NCI-H524 treated with DMSO at 0.1 percent for 48 hours (cell line): ENCODE results near the gene KLK15.
"Not testable (repeated sequence)": the region's sequence is repeated elsewhere in the genome, so short reads cannot be mapped to it uniquely, and the experiment has no call there.

Source experiments
- DNase-seq: peaks from one replicate; lab custom pipeline; 2025; lab: John Stamatoyannopoulos, UW

The KLK15 gene

DNA sequence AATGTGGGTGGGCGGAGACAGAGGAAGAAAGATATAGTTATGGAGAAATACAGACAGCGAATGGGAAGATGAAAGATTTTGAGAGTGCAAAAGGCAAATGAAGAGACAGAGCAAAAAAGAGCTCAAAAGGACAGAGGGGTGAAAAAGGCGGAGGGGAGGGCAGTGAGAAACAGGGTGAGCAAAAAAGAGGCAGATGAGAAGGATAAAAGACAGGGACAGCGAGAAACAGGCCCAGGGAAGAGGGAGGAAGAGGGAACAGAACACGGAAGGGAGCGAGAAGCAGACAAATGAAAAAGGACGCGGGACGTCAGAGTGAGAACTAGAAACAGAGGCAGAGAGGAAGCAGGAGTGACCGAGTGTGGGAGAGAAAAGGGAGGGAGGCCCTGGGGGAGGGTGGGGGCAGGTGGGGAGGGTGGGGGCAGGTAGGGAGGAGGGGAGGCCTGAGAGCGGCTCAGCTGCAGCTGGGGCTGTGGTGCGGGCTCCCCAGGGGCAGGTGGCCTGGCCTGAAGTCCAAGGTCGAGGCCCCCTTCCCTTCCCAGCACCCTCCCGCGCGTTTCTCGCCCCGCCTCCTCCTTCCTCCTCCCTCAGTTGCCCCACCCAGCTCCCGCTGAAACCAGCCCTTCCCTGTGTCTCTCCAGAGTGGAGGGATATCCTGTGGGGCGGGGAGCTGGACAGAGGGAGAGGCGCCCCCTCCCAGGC lies 12.7 kb downstream of the KLK15 start:
- DNase-seq, result no peak

DNA sequence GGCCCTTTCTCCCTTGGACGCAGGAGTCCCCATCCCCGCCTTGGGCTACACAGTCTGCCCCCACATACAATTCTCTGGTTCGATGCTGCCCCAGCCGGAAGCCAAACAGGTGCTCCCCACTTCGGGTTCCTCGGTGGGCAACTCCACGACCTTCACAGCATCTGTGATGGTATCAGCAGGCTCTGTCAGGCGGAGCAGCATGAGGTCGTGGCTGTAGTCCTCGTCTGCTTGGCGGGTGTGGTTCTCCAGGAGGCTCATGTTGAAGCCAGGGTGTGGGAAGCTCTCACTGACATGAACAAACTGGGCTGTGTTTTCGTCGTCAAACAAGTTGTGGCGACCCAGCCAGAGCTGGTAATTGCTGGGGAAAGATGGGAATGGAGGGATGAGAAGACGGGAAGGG lies 13.3 kb downstream of the KLK15 start:
- DNase-seq, result no peak

DNA sequence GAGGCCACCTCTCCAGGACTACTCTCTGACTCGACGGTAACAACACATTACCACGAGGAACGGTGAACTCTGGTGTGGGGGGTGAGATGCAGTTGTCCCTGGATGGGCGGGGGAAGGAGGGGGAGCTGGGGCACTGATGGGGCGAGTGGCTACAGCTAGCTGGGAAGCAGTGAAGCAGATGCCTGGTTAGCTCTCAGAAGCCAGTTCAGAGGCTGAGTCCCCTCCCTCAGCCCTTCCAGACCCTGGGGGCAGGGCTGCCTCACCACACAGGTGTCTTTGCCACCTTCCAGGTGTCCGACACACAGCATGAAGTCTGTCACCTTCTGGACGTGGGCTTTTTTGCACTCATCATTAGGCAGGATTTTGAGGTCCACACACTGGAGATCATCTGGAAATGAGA lies 13.7 kb downstream of the KLK15 start:
- DNase-seq, result no peak

DNA sequence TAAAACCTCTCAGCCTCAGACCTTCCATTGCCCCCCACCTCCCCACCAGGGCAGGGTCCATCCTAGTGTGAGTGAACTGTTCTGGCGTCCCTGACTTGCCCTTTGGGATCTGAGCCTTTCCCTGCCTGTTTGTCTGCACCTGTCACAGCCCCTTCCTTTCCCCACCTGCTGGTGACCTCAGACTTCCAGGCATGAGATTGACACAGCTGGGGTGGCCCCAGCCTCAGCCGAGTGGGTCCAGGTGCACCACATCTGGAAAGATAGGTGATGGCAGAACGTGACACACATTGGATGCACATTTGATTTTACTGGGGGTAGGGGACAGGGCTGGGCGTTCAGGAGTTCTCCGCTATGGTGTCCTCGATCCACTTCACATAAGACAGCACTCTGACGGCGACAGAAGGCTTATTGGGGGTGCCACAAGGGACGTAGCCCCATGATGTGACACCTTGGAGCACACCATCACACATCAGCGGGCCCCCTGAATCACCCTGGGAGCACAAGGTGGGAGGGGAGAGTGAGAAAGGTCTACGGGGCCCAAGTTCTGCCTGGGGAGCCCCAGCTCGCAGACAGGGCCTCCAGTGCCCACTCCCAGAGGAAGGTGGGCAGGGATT lies 14.4 kb downstream of the KLK15 start:
- no peak for DNase-seq

DNA sequence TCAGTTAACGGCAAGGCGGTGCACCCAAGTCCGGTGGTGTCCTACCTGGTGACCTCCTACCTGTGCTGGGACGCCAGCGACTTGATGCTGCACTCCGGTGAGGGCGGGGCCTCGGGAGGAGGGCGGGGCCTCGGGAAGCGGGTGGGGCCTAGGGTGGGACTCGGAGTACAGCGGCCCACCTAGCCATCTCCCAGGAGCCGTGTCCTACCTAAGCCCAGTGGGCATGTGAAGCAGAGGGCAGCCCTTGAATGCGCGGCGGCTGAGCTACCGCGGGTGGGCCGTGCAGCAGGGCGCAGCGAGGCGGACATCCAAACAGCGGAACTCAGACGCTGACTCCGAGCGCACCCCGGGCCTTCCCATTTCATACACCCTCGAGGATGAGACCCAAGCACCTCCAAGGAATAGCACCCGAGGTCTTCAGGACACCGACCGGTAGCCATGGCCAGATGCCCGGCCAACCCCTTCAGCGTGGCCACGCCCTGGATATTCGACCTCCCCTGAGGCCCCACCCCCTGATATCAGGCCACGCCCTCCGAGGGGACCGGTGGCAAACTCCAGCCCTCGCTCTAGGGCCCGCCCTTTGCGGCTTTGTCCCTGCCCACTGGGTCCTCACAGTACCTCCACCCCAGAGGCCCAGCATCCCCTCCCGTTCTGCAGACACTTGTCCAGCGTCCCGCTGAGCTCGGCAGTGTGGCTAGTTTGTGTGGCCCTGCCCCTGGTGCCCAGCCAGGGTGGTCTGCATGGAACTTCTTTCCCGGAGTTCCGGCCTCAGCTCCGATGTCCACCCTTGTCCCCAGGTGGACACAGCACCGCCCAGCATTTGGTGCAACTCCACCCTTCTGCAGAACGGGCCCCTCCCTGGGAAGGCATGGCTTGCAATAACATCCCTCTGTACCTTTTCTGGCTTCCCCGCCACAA lies 15.2 kb downstream of the KLK15 start:
- DNase-seq, result no peak

DNA sequence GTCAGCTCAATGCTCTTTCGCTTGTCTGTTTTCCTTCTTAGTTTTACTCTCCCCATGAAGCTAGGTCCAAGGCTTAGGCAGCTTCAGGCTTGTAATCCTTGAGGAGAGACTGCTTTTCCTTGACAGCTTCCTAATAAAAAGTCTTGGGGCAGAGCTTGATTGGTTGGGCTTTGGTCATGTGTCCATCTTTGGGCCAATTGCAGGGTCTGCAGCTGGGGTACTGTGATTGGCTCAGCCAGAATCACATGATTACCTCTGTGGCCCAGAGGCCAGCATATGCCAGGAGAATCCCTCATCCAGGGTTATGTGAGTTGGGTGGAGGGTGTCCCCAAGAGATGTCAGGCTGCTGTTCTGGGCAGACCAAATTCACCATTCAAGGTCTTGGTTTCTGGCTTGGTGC lies 17.9 kb downstream of the KLK15 start:
- DNase-seq, result no peak

DNA sequence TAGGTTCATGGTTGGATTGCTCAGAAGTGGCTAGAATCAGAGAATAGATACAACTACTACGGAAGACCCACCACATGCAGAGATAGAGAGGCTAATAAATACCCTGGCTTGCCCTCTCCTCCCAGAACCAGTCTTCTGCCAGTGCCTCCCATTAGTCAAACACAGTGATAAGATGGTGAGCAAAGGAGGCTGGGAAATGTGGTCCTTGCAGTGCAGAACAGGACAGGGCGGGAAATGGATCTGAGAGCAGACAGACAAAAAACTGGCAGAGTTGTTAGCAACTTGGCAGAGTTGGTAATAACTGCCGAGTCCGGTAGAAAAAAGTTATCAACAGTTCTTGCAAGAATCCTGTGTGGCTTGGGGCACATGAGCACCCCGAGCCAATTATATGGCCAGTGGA lies 18.5 kb downstream of the KLK15 start:
- no peak for DNase-seq

DNA sequence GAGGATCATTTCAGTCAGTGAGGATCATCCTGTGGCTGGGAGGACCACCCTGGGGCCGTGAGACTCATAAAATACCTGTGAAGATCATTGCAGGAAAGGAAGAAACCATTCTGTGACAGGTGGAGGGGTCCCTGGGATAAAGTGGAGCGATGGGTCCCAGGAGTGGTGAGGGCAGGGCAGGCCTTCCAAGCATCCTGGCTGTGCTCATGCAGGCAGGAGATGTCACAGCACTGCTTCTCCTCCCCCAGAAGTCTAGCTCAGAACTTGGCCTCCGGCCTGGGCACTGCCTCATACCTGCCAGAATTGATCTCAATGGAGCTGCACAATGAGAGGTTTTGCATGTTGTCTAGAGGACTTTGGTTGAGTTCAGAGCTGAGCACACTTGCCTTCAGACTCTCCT lies 20.9 kb downstream of the KLK15 start:
- no peak for DNase-seq

DNA sequence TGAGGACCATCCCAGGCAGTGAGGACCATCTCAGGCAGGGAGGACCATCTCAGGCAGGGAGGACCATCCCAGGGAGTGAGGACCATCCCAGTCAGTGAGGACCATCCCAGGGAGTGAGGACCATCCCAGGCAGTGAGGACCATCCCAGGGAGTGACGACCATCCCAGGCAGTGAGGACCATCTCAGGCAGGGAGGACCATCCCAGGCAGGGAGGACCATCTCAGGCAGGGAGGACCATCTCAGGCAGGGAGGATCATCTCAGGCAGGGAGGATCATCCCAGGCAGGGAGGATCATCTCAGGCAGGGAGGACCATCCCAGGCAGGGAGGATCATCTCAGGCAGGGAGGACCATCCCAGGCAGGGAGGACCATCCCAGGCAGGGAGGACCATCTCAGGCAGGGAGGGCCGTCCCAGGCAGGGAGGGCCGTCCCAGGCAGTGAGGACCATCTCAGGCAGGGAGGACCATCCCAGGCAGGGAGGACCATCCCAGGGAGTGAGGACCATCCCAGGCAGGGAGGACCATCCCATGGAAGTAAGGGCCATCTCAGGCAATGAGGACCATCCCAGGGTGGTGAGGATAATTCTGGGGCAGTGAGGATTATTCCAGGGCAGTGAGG lies 21.6 kb downstream of the KLK15 start:
- not testable (repeated sequence) for DNase-seq

DNA sequence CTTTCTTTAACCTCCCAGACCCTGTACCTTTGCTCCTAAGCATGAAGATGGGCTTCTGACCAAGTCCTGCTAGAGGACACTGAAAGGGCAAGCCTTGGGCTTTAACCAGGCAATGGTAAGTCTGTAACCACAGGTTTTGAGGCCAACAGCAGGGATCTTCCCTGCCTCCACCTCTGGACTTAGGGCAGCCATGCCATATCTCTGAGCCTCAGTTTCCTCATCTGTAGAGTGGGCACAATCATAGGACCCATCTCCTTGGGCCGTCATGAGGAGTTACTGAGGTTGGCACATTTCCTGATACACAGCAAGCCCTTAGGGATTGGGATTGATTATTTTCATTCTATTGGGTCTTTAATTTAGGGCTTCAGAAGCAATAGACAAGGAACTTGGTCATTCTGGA lies 24.5 kb downstream of the KLK15 start:
- DNase-seq, result no peak

DNA sequence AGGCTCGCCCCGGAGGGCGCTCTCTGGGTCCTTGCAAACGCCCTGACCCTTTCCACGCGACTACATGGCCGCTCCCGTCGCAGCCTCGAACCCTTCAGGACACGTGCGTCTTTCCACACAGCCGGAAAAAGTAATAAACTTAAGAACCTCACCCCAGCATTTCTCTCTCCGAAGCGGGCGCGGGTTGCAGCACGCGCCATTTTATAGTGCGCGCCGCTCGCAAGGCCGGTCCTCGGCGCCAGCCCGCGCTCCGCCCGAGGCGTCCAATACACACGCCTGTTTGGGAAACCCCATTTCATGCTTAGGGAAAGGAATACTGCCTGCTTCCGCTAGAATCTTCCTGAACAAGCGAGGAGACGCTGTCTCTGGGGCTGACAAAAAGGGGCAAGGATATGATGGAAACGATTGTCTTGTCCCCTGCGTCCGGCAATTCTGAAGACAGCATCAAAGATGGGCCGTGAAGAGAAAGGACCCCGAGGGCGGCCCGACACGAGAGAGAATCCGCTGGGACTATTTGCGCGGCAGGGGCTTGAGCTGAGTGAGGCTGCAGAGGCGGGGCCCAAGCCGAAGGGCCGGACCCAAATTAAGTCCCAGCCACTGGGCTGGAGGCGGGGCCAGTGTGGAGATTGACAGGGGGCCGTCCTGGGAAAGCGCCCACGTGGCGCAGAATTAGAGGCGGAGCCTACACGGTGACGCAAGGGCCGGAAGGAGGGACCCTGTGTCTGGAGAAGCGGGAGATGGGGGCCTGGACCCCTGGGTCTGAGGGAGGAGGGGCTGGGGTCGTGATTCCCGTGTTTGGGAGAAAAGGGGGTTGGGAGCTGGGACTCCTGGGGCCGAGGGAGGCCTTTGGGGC lies 28.7 kb downstream of the KLK15 start:
- DNase-seq, result peak; percentile 92

DNA sequence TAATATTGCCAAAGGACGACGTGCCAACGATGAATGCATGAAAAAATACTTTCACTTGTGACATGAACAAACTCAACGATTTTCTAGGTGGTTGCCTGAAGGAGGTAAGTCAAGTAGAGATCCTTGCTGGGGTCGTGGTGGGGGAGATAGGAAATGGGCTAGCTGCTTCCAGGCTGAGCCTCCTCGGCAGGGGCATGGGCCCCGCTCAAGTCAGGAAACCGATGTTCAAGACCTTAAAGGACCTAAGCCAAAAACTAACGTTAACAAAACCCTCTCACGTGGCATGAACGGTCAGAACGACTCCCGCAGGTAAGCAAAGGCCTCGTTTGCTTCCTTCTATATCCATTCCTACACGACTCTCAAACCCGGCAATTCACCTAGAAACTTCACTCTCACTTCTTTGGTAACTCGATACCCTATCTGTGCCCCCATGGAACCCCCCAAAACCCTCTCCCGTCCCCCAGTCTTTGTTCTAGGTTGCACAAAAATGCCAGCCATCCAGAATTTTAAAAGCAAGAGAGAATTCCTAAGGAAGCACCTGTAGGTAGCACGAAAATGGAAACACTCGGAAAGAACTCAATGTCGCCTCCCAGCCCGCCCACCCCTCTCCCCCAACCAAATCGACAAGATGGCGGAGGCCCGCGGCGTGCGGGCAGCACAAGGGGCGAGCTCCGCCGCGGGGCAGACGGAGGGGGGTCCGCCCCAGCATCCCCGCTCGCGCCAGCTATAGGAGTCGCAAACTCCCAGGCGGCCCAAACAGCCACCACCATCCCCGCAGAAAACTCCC lies 29.5 kb downstream of the KLK15 start:
- no peak for DNase-seq

DNA sequence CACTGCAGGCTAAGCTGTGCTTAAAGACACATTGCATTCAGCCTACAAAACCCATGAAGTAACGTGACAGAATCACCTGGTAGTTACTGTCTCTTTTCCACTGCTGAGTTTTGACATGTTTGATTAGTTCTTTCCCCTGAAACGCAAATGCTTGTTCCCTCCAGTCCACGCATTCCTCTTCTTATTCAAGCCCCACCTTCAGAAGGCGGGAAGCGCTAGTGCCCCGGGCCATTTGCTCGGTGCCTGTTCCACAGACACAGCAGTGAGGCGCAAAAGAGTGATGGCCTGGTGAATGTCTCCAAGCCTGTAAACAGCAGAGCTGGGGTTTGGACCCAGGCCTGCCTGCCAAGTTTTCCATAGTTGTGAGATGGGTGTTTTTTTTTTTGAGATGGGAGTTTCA lies 32.3 kb downstream of the KLK15 start:
- DNase-seq, result no peak

DNA sequence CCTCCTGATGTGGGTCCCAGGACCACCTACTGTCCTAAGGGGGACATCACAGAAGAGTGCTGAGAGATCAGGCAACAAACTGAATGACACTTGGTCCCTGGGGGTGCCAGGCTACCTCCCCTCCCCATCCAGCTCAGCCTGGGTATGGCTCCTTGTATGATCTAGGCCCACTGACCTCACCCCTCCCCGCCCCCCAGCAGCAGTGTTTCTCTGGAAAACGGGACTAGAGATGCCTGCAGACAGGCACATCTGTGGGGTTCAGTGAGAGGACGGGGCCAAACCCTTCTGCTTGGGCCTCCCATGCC lies 33.9 kb downstream of the KLK15 start:
- DNase-seq, result no peak

DNA sequence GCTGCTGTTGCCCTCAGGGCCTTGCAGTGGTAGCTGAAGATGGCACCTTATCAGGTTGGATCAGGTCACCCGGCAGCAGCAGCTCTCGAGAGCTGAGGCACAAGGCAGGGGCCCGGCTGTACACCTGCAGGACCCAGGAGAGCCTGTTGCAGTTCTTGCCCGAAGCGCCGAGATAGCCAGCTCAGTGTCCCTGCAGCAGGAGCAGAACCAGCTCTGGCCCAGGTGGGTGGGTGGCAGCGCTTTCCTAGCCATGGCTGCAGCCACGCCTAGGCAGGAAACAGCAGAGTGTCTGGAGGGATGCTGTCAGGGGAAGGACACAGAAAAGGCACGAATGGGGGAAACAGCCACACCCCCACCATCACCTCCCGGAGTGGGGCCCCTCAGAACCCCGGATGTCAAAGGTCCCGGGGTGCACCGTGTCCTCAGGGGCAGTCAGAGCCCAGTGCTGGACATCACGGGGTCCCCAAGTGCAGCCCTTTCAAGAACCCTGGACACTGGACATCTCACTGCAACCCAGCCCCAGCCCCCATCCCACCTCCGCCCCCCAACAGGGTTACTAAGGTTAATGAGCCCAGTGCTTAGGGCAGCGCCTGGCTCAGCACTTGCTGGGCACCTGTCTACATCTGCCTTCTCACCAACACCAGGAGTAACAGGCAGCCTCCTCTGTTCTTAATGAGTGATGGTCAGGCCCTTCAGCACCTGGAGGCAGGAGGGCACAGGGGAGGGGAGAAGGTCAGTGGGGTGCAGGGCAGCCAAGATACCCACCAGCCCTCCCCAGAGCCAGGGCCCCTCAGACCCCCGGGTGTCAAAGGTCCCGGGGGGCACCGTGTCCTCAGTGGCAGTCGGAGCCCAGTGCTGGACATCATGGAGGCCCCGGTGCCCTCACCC lies 34.5 kb downstream of the KLK15 start:
- DNase-seq, result no peak

DNA sequence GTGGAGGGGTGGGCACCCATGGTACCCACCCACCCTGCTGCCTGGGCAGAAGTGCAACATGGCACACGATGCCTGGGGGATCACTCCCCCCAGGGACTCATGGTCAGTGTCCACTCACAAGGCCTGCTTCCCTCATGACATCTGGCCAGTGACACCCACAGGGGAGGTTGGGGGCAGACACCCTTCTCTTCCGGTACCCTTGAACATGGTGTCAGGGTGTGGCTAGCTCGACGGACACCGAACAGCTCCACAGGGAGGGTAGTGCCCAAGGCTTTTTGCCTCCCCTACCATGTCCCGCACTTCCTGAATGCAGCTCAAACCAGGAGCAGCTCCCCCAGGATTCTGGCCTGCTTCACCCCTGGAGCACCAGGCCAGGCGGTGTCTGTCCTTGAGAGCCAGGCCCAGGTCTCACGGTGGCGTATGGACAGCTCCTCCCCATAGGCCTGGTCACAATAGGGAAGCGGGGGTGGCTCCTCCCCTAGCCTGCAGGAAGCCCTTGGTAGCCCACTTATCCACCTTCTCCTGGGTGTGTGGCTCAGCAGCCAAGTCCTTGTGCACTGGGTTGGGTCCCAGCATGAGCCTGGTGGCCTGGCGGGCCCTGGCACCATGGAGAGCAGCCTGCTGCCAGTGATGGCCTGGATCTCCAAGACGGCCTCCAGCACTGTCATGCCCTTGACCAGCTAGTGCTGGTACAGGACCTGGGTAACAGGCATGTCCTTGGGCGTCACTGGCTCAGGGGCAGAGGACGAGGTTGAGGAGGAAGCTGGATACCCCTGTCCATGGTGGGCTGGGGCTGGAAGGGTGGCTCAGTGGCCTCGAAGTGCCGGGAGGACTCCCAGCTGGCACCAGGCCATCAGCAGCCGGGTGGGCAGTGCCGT lies 35.4 kb downstream of the KLK15 start:
- DNase-seq, result no peak

DNA sequence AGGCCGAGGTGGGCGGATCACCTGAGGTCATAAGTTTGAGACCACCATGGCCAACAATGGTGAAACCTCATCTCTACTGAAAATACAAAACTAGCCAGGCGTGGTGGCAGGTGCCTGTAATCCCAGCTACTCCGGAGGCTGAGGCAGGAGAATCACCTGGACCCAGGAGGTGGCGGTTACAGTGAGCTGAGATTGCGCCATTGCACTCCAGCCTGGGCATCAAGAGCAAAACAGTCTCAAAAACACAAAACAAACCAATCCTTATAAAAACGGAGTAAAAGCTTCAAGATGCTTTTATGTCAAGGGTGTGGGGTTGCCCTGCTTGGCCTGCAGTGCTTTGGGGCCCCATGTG lies 36.0 kb downstream of the KLK15 start:
- DNase-seq, result no peak

DNA sequence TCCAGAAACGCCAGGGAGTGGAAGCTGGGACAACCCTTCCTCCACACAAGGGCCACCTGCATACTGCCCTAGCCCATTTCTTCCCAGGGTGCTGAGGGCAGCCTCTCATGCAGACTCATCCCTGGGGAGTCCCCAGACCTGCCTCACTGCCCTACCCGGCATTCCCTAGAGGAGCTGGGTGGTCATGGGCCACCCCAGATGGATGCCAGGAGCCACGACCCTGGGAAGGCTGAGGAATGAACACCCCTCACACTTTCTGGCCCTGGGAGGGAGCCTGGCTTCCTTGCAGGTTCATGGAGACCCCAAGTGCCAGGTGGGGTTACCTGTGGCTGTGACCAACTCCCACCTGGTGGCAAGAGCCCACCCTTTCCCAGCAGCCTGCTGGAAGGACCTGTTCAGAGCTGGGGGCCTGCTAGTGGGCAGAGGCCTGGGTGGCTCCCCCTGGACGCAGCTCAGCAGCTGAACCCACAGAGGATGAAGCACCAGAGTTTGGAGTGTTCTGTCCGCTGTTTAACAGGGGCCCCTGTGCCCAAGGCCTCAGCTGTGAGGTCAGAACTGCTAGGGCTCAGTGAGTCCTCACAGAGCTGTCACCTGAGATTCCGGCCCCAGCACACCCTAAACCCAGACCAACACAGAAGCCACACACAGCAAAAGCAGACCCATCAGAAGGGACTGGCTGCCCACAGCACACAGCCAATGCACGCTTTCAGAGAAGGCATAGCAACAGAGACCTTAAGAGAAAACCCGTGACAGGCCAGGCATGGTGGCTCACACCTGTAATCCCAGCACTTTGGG lies 36.5 kb downstream of the KLK15 start:
- DNase-seq, result no peak
